HEK293 (cell line): Measurements from ENCODE around the gene PTGIS.

Experiments used
- CTCF ChIA-PET: fragments of 350-600 bp; formaldehyde crosslinking; extraction: SDS; loops from one replicate; lab custom pipeline; 2021; ENCODE audit warnings: antibody characterized with exemption; lab: Yijun Ruan, JAX
- POLR2A ChIA-PET: fragments of 300-600 bp; formaldehyde crosslinking; extraction: SDS; loops from one replicate; lab custom pipeline; 2020; ENCODE audit warnings: antibody characterized with exemption, inconsistent platforms; lab: Yijun Ruan, JAX
- H3K27ac ChIP-seq: fragments of 200-500 bp; sonication (Bioruptor generic); 2 replicates; pipeline ENCODE4 v1.5.1; 2014; ENCODE audit warnings: low read depth, low read length, control low read depth, inconsistent platforms; ENCODE audit errors: extremely low read depth
- H3K36me3 ChIP-seq, 2 experiments: fragments of 200-500 bp in 1 of 2; sonication (Bioruptor generic) in 1 of 2; 1 replicate in 1 of 2; 2 replicates in 1 of 2; pipeline ENCODE4 v1.5.1; 2014 to 2017; ENCODE audit warnings: inconsistent platforms in 2 of 2, low read length in 2 of 2; ENCODE audit not compliant: control insufficient read depth in 2 of 2, insufficient read depth in 1 of 2
- H3K4me1 ChIP-seq: fragments of 200-500 bp; sonication (Bioruptor generic); 2 replicates; pipeline ENCODE4 v1.5.1; 2014; ENCODE audit warnings: mild to moderate bottlenecking, low read length, inconsistent platforms; ENCODE audit not compliant: control insufficient read depth, insufficient read depth
- H3K4me3 ChIP-seq: 2 replicates; pipeline ENCODE4 v1.5.1; 2011; ENCODE audit warnings: low read depth, mild to moderate bottlenecking, control low read depth, low read length, moderate library complexity
- H3K9me3 ChIP-seq: fragments of 200-500 bp; sonication (Bioruptor generic); 2 replicates; pipeline ENCODE4 v1.5.1; 2014; ENCODE audit warnings: low read depth, low read length, inconsistent platforms; ENCODE audit not compliant: control insufficient read depth, insufficient read depth
- SCRT2 ChIP-seq: fragments of 450-650 bp; formaldehyde crosslinking; IDR thresholded peaks from 2 replicates; pipeline ENCODE4 v1.5.1; 2016; ENCODE audit warnings: missing biosample characterization, missing genetic modification characterization
- ZBTB17 ChIP-seq: fragments of 450-650 bp; formaldehyde crosslinking; IDR thresholded peaks from 2 replicates; pipeline ENCODE4 v1.5.1; 2016; ENCODE audit warnings: missing biosample characterization, missing genetic modification characterization
- ZBTB8A ChIP-seq: fragments of 450-650 bp; formaldehyde crosslinking; IDR thresholded peaks from 2 replicates; pipeline ENCODE4 v1.5.1; 2016; ENCODE audit warnings: missing biosample characterization, missing genetic modification characterization
- ZNF155 ChIP-seq: fragments of 450-650 bp; formaldehyde crosslinking; IDR thresholded peaks from 2 replicates; pipeline ENCODE4 v1.5.1; 2016; ENCODE audit warnings: missing biosample characterization, missing genetic modification characterization
- ZNF2 ChIP-seq: fragments of 450-650 bp; formaldehyde crosslinking; IDR thresholded peaks from 2 replicates; pipeline ENCODE4 v1.5.1; 2016; ENCODE audit warnings: missing biosample characterization, missing genetic modification characterization
- ZNF24 ChIP-seq: fragments of 450-650 bp; formaldehyde crosslinking; IDR thresholded peaks from 2 replicates; pipeline ENCODE4 v1.5.1; 2016; ENCODE audit warnings: missing biosample characterization, missing genetic modification characterization
- ZNF311 ChIP-seq: fragments of 450-650 bp; formaldehyde crosslinking; IDR thresholded peaks from 2 replicates; pipeline ENCODE4 v1.5.1; 2017; ENCODE audit warnings: missing biosample characterization, missing genetic modification characterization, borderline replicate concordance
- ZNF561 ChIP-seq: fragments of 450-650 bp; IDR thresholded peaks from 2 replicates; pipeline ENCODE4 v1.5.1; 2018; ENCODE audit warnings: missing biosample characterization, missing genetic modification characterization, borderline replicate concordance
- ZNF654 ChIP-seq: fragments of 450-650 bp; formaldehyde crosslinking; IDR thresholded peaks from 2 replicates; pipeline ENCODE4 v1.5.1; 2016; ENCODE audit warnings: low read depth, missing biosample characterization, missing genetic modification characterization
- ZSCAN16 ChIP-seq: fragments of 450-650 bp; formaldehyde crosslinking; IDR thresholded peaks from 2 replicates; pipeline ENCODE4 v1.5.1; 2016; ENCODE audit warnings: missing biosample characterization, missing genetic modification characterization
- TF ChIP-seq, protein P1 (sequence below): fragments of 450-650 bp; formaldehyde crosslinking; IDR thresholded peaks from 2 replicates; pipeline ENCODE4 v1.5.1; 2016; ENCODE audit warnings: missing biosample characterization, missing genetic modification characterization
- TF ChIP-seq, protein P2 (sequence below): fragments of 450-650 bp; formaldehyde crosslinking; IDR thresholded peaks from 2 replicates; pipeline ENCODE4 v1.5.1; 2016; ENCODE audit warnings: missing biosample characterization, missing genetic modification characterization
- TF ChIP-seq, protein P3 (sequence below): fragments of 450-650 bp; formaldehyde crosslinking; IDR thresholded peaks from 2 replicates; pipeline ENCODE4 v1.5.1; 2016; ENCODE audit warnings: missing biosample characterization, missing genetic modification characterization
- TF ChIP-seq, protein P4 (sequence below): fragments of 450-650 bp; formaldehyde crosslinking; IDR thresholded peaks from 2 replicates; pipeline ENCODE4 v1.5.1; 2016; ENCODE audit warnings: missing biosample characterization, missing genetic modification characterization
- TF ChIP-seq, protein P5 (sequence below): fragments of 450-650 bp; formaldehyde crosslinking; conservative IDR thresholded peaks from 2 replicates; pipeline ENCODE4 v1.5.1; 2016; ENCODE audit warnings: low read depth, missing biosample characterization, missing genetic modification characterization
- TF ChIP-seq, protein P6 (sequence below): fragments of 450-650 bp; formaldehyde crosslinking; IDR thresholded peaks from 2 replicates; pipeline ENCODE4 v1.5.1; 2016; ENCODE audit warnings: missing biosample characterization, missing genetic modification characterization
- TF ChIP-seq, protein P7 (sequence below): fragments of 450-650 bp; formaldehyde crosslinking; IDR thresholded peaks from 2 replicates; pipeline ENCODE4 v1.5.1; 2016; ENCODE audit warnings: missing biosample characterization, missing genetic modification characterization, borderline replicate concordance

PTGIS gene

DNA sequence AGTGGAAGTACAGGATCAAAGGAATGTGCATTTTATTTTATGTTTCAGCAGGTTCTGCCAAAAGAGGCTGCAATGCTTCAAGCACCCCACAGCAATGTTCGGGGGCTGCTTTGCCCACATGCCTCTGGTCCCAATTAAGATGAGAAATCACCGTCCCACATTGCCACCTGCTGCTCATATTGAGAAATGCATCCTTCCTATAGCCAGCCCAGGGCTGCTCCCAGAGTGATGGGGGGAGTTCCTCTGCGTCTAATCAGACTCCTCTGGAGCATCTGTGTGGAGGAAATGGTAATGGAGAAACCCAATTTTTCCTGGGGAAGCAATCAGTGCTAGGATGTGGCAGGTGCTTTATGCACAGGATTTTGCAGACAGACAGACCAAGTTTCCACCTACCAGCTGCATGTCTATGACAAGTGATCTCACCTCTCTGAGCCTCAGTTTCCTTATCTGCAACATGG, 33.7 kb downstream of the PTGIS start:
- Histone ChIP-seq H3K27ac (no peak overlapping the region), H3K4me1 (no peaks in the 10 kb centered on the region)
- peak; percentile 77; the same call in 1 of the 2 replicates for TF ChIP-seq ZNF2 (tag by site-specific recombination)
- TF ChIP-seq, protein P1, sequence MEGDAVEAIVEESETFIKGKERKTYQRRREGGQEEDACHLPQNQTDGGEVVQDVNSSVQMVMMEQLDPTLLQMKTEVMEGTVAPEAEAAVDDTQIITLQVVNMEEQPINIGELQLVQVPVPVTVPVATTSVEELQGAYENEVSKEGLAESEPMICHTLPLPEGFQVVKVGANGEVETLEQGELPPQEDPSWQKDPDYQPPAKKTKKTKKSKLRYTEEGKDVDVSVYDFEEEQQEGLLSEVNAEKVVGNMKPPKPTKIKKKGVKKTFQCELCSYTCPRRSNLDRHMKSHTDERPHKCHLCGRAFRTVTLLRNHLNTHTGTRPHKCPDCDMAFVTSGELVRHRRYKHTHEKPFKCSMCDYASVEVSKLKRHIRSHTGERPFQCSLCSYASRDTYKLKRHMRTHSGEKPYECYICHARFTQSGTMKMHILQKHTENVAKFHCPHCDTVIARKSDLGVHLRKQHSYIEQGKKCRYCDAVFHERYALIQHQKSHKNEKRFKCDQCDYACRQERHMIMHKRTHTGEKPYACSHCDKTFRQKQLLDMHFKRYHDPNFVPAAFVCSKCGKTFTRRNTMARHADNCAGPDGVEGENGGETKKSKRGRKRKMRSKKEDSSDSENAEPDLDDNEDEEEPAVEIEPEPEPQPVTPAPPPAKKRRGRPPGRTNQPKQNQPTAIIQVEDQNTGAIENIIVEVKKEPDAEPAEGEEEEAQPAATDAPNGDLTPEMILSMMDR = 0 out of 2 replicates have a peak, but pooled peaks have one; percentile 32
- no peak for TF ChIP-seq ZNF311 (tag by site-specific recombination)
- TF ChIP-seq, protein P2, sequence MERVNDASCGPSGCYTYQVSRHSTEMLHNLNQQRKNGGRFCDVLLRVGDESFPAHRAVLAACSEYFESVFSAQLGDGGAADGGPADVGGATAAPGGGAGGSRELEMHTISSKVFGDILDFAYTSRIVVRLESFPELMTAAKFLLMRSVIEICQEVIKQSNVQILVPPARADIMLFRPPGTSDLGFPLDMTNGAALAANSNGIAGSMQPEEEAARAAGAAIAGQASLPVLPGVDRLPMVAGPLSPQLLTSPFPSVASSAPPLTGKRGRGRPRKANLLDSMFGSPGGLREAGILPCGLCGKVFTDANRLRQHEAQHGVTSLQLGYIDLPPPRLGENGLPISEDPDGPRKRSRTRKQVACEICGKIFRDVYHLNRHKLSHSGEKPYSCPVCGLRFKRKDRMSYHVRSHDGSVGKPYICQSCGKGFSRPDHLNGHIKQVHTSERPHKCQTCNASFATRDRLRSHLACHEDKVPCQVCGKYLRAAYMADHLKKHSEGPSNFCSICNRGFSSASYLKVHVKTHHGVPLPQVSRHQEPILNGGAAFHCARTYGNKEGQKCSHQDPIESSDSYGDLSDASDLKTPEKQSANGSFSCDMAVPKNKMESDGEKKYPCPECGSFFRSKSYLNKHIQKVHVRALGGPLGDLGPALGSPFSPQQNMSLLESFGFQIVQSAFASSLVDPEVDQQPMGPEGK = 0 out of 2 replicates have a peak, but pooled peaks have one; percentile 8
- TF ChIP-seq ZNF654 (tag by site-specific recombination) = peak; percentile 81
- peak; percentile 61 for TF ChIP-seq ZBTB17 (tag by site-specific recombination)
- TF ChIP-seq, protein P3, sequence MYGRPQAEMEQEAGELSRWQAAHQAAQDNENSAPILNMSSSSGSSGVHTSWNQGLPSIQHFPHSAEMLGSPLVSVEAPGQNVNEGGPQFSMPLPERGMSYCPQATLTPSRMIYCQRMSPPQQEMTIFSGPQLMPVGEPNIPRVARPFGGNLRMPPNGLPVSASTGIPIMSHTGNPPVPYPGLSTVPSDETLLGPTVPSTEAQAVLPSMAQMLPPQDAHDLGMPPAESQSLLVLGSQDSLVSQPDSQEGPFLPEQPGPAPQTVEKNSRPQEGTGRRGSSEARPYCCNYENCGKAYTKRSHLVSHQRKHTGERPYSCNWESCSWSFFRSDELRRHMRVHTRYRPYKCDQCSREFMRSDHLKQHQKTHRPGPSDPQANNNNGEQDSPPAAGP = no peak
- TF ChIP-seq ZNF561 (tag by site-specific recombination) = peak; percentile 67; the same call in 1 of the 2 replicates
- TF ChIP-seq, all 188 proteins: peak for 6
- Histone ChIP-seq H3K4me3 (no peak overlapping the region), H3K36me3 (no peaks in the 10 kb centered on the region), H3K9me3 (no peaks in the 10 kb centered on the region)
- ChIA-PET CTCF (interaction anchor here (0.6 to 3.1 kb wide), 23 partner anchors 7 to 892 kb away, joined by 3 to 28 read pairs (median 4); no protein-coding TSS in a partner anchor), POLR2A (no interaction called here)

DNA sequence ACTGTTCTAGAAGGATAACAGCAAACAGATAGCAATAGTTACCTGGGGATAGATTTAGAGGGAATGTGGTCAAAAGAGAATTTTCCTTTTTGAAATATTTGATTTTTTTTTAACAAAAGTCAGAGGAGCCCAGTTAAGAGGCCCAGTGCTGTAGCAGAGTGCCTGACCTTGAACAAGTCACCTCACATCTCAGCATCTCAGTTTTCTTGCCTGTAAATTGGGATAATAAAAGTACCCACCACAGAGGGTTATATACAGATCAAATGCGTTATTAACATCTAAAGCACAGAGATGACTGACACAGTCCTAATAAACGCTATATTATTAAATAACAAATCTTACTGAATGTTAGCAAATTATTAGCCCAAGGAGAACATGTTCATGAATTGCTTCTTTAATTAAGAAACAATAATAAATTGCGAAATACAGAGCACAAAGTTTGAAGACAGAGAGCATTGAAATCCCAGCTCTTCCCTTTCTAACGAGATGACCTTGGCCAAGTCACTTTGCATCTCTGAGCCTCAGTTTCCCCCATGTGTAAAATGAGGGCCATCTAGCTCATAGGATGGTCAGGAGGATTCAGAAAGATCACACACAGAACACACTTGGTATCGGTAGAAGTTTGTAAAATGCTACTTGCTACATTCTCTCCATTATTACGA, 35.5 kb downstream of the PTGIS start:
- TF ChIP-seq, protein P4, sequence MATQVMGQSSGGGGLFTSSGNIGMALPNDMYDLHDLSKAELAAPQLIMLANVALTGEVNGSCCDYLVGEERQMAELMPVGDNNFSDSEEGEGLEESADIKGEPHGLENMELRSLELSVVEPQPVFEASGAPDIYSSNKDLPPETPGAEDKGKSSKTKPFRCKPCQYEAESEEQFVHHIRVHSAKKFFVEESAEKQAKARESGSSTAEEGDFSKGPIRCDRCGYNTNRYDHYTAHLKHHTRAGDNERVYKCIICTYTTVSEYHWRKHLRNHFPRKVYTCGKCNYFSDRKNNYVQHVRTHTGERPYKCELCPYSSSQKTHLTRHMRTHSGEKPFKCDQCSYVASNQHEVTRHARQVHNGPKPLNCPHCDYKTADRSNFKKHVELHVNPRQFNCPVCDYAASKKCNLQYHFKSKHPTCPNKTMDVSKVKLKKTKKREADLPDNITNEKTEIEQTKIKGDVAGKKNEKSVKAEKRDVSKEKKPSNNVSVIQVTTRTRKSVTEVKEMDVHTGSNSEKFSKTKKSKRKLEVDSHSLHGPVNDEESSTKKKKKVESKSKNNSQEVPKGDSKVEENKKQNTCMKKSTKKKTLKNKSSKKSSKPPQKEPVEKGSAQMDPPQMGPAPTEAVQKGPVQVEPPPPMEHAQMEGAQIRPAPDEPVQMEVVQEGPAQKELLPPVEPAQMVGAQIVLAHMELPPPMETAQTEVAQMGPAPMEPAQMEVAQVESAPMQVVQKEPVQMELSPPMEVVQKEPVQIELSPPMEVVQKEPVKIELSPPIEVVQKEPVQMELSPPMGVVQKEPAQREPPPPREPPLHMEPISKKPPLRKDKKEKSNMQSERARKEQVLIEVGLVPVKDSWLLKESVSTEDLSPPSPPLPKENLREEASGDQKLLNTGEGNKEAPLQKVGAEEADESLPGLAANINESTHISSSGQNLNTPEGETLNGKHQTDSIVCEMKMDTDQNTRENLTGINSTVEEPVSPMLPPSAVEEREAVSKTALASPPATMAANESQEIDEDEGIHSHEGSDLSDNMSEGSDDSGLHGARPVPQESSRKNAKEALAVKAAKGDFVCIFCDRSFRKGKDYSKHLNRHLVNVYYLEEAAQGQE = no peak
- TF ChIP-seq ZNF155 (tag by site-specific recombination) = no peak
- no peak for TF ChIP-seq ZNF24 (tag by site-specific recombination)
- no peak for TF ChIP-seq SCRT2 (tag by site-specific recombination)
- no peak for TF ChIP-seq ZBTB8A (tag by site-specific recombination)
- TF ChIP-seq, protein P5, sequence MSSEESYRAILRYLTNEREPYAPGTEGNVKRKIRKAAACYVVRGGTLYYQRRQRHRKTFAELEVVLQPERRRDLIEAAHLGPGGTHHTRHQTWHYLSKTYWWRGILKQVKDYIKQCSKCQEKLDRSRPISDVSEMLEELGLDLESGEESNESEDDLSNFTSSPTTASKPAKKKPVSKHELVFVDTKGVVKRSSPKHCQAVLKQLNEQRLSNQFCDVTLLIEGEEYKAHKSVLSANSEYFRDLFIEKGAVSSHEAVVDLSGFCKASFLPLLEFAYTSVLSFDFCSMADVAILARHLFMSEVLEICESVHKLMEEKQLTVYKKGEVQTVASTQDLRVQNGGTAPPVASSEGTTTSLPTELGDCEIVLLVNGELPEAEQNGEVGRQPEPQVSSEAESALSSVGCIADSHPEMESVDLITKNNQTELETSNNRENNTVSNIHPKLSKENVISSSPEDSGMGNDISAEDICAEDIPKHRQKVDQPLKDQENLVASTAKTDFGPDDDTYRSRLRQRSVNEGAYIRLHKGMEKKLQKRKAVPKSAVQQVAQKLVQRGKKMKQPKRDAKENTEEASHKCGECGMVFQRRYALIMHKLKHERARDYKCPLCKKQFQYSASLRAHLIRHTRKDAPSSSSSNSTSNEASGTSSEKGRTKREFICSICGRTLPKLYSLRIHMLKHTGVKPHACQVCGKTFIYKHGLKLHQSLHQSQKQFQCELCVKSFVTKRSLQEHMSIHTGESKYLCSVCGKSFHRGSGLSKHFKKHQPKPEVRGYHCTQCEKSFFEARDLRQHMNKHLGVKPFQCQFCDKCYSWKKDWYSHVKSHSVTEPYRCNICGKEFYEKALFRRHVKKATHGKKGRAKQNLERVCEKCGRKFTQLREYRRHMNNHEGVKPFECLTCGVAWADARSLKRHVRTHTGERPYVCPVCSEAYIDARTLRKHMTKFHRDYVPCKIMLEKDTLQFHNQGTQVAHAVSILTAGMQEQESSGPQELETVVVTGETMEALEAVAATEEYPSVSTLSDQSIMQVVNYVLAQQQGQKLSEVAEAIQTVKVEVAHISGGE (tag by site-specific recombination) = no peak
- TF ChIP-seq, protein P6, sequence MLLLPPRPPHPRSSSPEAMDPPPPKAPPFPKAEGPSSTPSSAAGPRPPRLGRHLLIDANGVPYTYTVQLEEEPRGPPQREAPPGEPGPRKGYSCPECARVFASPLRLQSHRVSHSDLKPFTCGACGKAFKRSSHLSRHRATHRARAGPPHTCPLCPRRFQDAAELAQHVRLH (tag by site-specific recombination) = no peak
- TF ChIP-seq ZSCAN16 (tag by site-specific recombination) = no peak
- TF ChIP-seq, protein P7, sequence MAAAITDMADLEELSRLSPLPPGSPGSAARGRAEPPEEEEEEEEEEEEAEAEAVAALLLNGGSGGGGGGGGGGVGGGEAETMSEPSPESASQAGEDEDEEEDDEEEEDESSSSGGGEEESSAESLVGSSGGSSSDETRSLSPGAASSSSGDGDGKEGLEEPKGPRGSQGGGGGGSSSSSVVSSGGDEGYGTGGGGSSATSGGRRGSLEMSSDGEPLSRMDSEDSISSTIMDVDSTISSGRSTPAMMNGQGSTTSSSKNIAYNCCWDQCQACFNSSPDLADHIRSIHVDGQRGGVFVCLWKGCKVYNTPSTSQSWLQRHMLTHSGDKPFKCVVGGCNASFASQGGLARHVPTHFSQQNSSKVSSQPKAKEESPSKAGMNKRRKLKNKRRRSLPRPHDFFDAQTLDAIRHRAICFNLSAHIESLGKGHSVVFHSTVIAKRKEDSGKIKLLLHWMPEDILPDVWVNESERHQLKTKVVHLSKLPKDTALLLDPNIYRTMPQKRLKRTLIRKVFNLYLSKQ (tag by site-specific recombination) = no peak
- ChIA-PET CTCF (interaction anchor here (1.2 to 3.1 kb wide), 7 partner anchors 9 to 197 kb away, joined by 4 to 28 read pairs (median 8); no protein-coding TSS in a partner anchor), POLR2A (no interaction called here)
- no peak overlapping the region for H3K4me3 ChIP-seq
- H3K4me1 ChIP-seq = no peaks in the 10 kb centered on the region
- no peaks in the 10 kb centered on the region for H3K36me3 ChIP-seq
- H3K27ac ChIP-seq = no peak overlapping the region
- H3K9me3 ChIP-seq = no peaks in the 10 kb centered on the region
